Measurements from ENCODE around the gene BDH1. TPM values are rescaled to one million over a fixed set of nuclear protein-coding genes. Genes with fewer than 3 reads are reported as not detected.

The BDH1 gene
- total and polyA plus RNA-seq, 2 of the 13 experiments (the other 11 are each of a cell fraction or from before 2014, with no cell fraction given) = 21.2 to 71.9 TPM

DNA sequence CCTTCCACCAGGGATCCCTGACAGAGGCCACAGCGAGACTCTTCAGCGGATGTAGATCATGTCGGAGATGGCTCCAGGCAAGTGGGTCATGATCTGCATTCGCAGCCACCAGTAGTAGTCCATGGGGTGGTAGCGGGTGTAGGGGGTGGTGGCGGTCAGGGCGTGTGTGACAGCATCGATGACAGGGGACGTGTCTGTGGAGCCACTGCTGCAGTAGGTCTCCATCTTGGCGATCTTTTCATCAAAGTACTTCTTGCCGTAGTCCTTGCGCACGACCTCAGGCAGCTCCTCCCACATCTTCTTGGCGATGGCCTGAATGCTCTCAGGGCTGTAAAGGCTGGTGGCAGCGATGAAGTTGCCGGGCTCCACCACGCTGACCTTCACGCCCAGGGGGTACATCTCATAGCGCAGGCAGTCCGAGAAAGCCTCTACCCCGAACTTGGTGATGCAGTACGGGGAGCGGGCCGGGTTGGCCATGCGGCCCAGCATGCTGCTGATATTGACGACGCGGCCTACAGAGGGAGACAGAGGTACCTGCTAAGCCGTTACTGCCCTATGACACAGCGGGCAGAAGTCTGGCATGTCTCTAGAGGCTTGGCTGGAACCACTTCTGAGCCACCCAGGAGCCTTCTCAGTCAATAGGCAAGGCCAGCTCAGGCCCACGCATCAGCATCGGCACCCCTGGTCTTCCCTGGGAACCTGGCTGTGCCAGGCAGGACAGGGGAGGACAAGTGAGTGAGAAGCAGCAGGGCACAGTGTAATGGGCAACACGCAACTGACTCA lies 43.7 kb downstream of the BDH1 start:
- no peaks in the 10 kb centered on the region for H3K79me2 ChIP-seq (ENCODE audit: insufficient read depth, low read length)
- peaks cover 0 to 7% of the 10 kb centered on the region in 2 experiments; a peak in 3 of 5 replicates for H3K36me3 ChIP-seq (replicated peaks in 1 of 2; ENCODE audit: control insufficient read depth in 1 of 2, insufficient read depth in 2 of 2, low read length in 2 of 2)
- H3K9me3 ChIP-seq (ENCODE audit: low read length) = no peaks in the 10 kb centered on the region
- in situ Hi-C loops (cut with HindIII; ENCODE audit: extremely low pct_ligation_motif_present, low pct_unique_long_range_greater_than_20kb) = loop anchor here (25.0 kb wide), 1 partner anchor 525 kb away; no protein-coding TSS in a partner anchor
- 98% methylated on average over 22 of the region's 33 CpGs for WGBS (ENCODE audit: low lambda C conversion rate)
- intact Hi-C loops (cut with micrococcal nuclease; ENCODE audit: unreplicated experiment) = no loop called here
- no peak overlapping the region for H2AFZ ChIP-seq (ENCODE audit: low read length)
- H3K4me2 ChIP-seq (ENCODE audit: low read depth, low read length) = no peak overlapping the region
- CTCF ChIA-PET (ENCODE audit: low intra/inter-chr PET ratio, low total read pairs) = no interaction called here
- H3K9ac ChIP-seq (ENCODE audit: insufficient read depth, low read depth, low read length) = no peak overlapping the region
- no peak overlapping the region for H3K4me3 ChIP-seq (replicated peaks in 1 of 3; ENCODE audit: insufficient read depth in 1 of 3, low read depth in 2 of 3, low read length in 3 of 3)
- H4K20me1 ChIP-seq (ENCODE audit: insufficient read depth, low read length) = no peaks in the 10 kb centered on the region
- no TSS peak for BruUV-seq (replicated peaks)
- DNase-seq (ENCODE audit: low spot score) (no peak), ATAC-seq (no peak), FAIRE-seq (no peak)
- peaks cover 76% of the 10 kb centered on the region for H3K4me1 ChIP-seq (ENCODE audit: insufficient read depth, low read length)
- POLR2A ChIA-PET = interaction anchor here (1.6 kb wide), 1 partner anchor 9 kb away, joined by 4 read pairs; no protein-coding TSS in a partner anchor
- no peaks in the 10 kb centered on the region; a peak in 1 of 5 replicates for H3K27me3 ChIP-seq (ENCODE audit: control insufficient read depth in 1 of 2, insufficient read depth in 2 of 2, low read length in 2 of 2)
- H3K27ac ChIP-seq (ENCODE audit: extremely low read length, insufficient read depth, low read length) = peak overlapping the region; percentile 52
- TF ChIP-seq ZNF121 (CRISPR knock-in tag; IDR thresholded peaks at IDR 0.05) (no peak), HOXD1 (CRISPR knock-in tag; IDR thresholded peaks at IDR 0.05) (no peak), PHF5A (CRISPR knock-in tag; IDR thresholded peaks at IDR 0.05; ENCODE audit: low read depth, unreplicated experiment) (no peak), NFAT5 (CRISPR knock-in tag; IDR thresholded peaks at IDR 0.05) (no peak), PRDM15 (CRISPR knock-in tag; IDR thresholded peaks at IDR 0.05) (no peak), ZBTB33 (CRISPR knock-in tag; IDR thresholded peaks at IDR 0.05) (peak; percentile 97), HNRNPL (IDR thresholded peaks at IDR 0.05; ENCODE audit: low read depth, low read length) (peak; percentile 74; the same call in 1 of the 2 replicates), NCOA5 (CRISPR knock-in tag; IDR thresholded peaks at IDR 0.05) (no peak), PRPF4 (IDR thresholded peaks at IDR 0.05; ENCODE audit: low read depth, low read length, poor library complexity, severe bottlenecking) (peak; percentile 13)
- TF ChIP-seq, protein P1, sequence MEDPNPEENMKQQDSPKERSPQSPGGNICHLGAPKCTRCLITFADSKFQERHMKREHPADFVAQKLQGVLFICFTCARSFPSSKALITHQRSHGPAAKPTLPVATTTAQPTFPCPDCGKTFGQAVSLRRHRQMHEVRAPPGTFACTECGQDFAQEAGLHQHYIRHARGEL (CRISPR knock-in tag; IDR thresholded peaks at IDR 0.05) = peak; percentile 92; the same call in 1 of the 2 replicates
